PFSK-1 (cell line): ENCODE measurements around the gene FGD2.

Experiments used
- FOXP2 ChIP-seq: optimal IDR thresholded peaks from 2 replicates; pipeline ENCODE3; 2011; ENCODE audit warnings: borderline replicate concordance, control low read depth, inconsistent platforms; ENCODE audit not compliant: insufficient read depth; ENCODE audit errors: extremely low read length, extremely low read depth
- POLR2AphosphoS5 ChIP-seq: IDR thresholded peaks from 2 replicates; pipeline ENCODE4 v1.6.1; 2012; ENCODE audit warnings: low read depth, mild to moderate bottlenecking, control low read depth, low read length, moderate library complexity
- SIN3A ChIP-seq: IDR thresholded peaks from 2 replicates; pipeline ENCODE4 v1.6.1; 2012; ENCODE audit warnings: mild to moderate bottlenecking, low read length, moderate library complexity, borderline replicate concordance; ENCODE audit not compliant: insufficient read depth
- TAF1 ChIP-seq: IDR thresholded peaks from 2 replicates; pipeline ENCODE4 v1.6.1; 2012; ENCODE audit warnings: low read length, control low read depth, borderline replicate concordance; ENCODE audit not compliant: insufficient read depth
- TF ChIP-seq, protein P1 (sequence below), 2 experiments: IDR thresholded peaks; 2 replicates each; pipeline versions ENCODE4 v1.6.1 to v1.8.0; 2011 to 2012; ENCODE audit warnings: low read depth in 2 of 2, low read length in 2 of 2, control low read depth in 1 of 2, inconsistent platforms in 1 of 2, mild to moderate bottlenecking in 1 of 2, moderate library complexity in 1 of 2; ENCODE audit not compliant: insufficient read depth in 1 of 2

Gene FGD2

DNA sequence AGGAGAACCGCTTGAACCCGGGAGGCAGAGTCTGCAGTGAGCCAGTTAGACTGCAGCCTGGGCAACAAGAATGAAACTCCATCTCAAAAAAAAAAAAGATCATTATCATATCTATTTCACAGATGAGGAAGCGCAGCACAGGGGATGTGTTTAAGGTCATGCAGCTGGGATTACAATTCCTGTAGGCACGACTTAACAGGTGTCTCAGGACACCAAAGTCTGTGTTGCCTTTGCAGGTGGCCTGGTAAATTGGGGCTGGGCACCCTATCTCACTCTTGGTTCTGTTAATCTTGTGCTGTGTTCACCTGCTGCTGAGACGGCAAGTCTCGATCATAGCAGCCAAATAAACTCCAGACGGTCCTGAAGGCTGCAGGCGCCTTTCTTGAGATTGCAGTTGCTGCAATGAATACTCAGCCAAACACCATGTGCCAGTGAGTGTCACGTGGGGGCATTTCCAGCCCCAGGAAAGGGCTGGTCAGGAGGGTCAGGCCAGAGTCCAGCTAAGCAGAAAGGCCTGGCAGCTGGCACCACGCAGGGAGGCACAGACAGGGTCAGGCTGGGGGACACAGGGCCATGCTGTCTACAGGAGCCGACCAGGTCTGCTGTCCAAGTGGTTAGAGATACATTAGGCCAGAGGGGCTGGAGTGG is 55.8 kb downstream of the FGD2 start:
- TF ChIP-seq, protein P1, sequence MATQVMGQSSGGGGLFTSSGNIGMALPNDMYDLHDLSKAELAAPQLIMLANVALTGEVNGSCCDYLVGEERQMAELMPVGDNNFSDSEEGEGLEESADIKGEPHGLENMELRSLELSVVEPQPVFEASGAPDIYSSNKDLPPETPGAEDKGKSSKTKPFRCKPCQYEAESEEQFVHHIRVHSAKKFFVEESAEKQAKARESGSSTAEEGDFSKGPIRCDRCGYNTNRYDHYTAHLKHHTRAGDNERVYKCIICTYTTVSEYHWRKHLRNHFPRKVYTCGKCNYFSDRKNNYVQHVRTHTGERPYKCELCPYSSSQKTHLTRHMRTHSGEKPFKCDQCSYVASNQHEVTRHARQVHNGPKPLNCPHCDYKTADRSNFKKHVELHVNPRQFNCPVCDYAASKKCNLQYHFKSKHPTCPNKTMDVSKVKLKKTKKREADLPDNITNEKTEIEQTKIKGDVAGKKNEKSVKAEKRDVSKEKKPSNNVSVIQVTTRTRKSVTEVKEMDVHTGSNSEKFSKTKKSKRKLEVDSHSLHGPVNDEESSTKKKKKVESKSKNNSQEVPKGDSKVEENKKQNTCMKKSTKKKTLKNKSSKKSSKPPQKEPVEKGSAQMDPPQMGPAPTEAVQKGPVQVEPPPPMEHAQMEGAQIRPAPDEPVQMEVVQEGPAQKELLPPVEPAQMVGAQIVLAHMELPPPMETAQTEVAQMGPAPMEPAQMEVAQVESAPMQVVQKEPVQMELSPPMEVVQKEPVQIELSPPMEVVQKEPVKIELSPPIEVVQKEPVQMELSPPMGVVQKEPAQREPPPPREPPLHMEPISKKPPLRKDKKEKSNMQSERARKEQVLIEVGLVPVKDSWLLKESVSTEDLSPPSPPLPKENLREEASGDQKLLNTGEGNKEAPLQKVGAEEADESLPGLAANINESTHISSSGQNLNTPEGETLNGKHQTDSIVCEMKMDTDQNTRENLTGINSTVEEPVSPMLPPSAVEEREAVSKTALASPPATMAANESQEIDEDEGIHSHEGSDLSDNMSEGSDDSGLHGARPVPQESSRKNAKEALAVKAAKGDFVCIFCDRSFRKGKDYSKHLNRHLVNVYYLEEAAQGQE (IDR thresholded peaks at IDR 0.05; ENCODE audit: insufficient read depth in 1 of 2, low read depth in 2 of 2, low read length in 2 of 2): no peak
- TF ChIP-seq FOXP2: no peak
- TF ChIP-seq SIN3A: no peak
- no peak for TF ChIP-seq TAF1

DNA sequence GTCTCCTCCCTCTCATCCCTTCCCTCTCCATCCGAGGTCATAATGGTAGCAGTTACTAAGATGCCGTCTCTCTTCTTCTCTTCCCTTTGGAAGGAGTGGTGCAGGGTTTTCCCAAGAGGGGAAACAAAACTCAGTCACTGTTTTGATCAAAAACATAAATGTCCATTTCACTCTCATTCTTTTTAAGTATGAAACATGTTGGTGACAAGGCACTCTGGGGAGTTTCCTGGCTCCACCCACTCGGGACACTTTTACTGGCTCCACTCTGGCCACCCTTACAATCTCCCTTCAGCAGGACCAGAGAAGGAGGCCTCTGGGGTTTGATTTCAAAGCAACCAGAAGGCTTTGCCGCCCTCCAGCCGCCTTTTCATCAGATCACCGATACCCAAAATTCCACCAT is 57.0 kb downstream of the FGD2 start:
- TF ChIP-seq TAF1 (no peak), SIN3A (no peak), FOXP2 (no peak), POLR2AphosphoS5 (no peak)
- TF ChIP-seq, protein P1 (IDR thresholded peaks at IDR 0.05; ENCODE audit: insufficient read depth in 1 of 2, low read depth in 2 of 2, low read length in 2 of 2): no peak

DNA sequence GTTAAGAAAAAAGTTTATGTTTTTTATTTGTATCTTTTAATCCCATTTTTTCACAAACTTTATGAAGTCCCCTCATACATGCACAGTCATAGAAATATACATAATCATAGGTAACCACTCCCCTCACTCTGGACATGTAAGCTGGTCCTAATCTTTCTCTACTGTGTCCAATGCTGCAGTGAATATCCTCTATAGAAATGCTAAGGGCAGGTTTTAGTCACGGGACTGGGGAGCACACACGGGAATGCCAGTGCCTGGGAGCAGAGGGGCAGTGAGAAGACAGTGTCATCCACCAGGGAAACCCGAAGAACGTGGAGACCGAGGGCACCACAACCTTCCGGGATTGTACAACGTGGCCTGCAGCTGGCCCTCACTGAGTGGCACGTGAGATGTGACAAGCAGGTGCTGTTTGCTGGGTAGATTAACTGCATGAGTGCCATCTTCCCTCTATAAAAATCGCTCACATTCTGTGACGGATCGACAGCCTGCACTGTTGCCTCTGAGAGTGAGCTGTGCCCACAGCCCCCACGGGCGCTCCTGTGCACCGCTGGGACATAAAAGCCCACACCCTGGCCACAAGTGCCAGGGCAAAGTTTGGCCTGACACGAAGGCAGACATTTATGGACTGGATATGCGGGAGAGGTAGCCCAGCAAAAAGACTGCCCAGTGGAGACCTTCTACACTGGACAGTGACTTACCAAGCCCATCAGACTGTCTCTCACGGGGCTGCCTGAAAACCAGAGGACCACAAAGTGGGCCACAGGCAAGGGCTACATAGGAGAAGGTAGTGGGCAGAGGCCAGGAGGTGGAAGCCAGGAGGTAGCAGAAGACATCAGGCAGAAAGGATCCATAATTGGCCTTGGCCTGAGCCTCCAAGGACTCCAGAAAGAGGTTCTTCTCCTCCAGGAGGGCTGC is 63.2 kb downstream of the FGD2 start:
- TF ChIP-seq, protein P1 (IDR thresholded peaks at IDR 0.05; ENCODE audit: insufficient read depth in 1 of 2, low read depth in 2 of 2, low read length in 2 of 2): no peak
- no peak for TF ChIP-seq SIN3A
- TF ChIP-seq POLR2AphosphoS5: no peak
- no peak for TF ChIP-seq TAF1
- TF ChIP-seq FOXP2: no peak

DNA sequence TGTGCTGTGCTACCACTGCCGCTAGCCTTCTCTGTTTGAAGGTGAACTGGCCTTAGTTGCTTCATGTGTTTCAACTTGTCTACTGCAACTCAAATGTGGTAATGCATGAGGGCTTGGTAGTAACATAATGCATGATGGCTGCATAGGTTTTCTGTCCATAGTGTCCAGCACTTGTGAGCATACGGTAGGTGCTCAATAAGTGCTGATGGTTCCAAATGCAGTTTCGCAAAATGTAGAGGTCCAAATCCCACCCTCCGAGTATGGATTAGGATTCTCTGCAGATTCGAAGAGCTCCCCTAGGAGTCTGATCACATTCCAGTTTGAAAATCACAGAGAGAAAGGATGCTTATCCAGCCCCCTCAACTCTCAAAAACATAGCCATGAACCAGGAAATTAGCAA is 64.2 kb downstream of the FGD2 start:
- TF ChIP-seq, protein P1 (IDR thresholded peaks at IDR 0.05; ENCODE audit: insufficient read depth in 1 of 2, low read depth in 2 of 2, low read length in 2 of 2): no peak
- no peak for TF ChIP-seq POLR2AphosphoS5
- no peak for TF ChIP-seq SIN3A
- no peak for TF ChIP-seq FOXP2
- no peak for TF ChIP-seq TAF1
